ENCODE measurements around the gene NDOR1.

NDOR1 gene

GRCh38 chr9:137245450-137246421 is 40.2 kb downstream of the NDOR1 start:
- no peak for DNase-seq

- no peak for DNase-seq
Measured at GRCh38 chr9:137247135-137247915, 41.8 kb downstream of the NDOR1 start.

GRCh38 chr9:137247916-137248175 is 42.3 kb downstream of the NDOR1 start:
- DNase-seq, result no peak

GRCh38 chr9:137250329-137251193 is 45.1 kb downstream of the NDOR1 start:
- no peak for DNase-seq

- no peak for DNase-seq
Measured at GRCh38 chr9:137251194-137251461, 45.6 kb downstream of the NDOR1 start, which contains the start of gene STPG3. STPG3 (plus strand) TSS chr9:137251286; CDS start chr9:137251287, 1 bp downstream.

- no peak for DNase-seq
Measured at GRCh38 chr9:137251490-137252268, 46.2 kb downstream of the NDOR1 start.

GRCh38 chr9:137252555-137253506 is 47.3 kb downstream of the NDOR1 start:
- no peak for DNase-seq

GRCh38 chr9:137253717-137254623 is 48.5 kb downstream of the NDOR1 start:
- no peak for DNase-seq

GRCh38 chr9:137254624-137255447 is 49.3 kb downstream of the NDOR1 start, which contains the start of gene NELFB:
NELFB (plus strand) TSS chr9:137255327.
- peak; percentile 85 for DNase-seq

GRCh38 chr9:137255448-137256114 is 50.1 kb downstream of the NDOR1 start:
- DNase-seq, result no peak

GRCh38 chr9:137256362-137256761 is 50.9 kb downstream of the NDOR1 start:
- DNase-seq, result no peak

GRCh38 chr9:137256856-137257255 is 51.4 kb downstream of the NDOR1 start:
- no peak for DNase-seq

- DNase-seq, result peak; percentile 39
Measured at GRCh38 chr9:137262173-137262908, 56.8 kb downstream of the NDOR1 start.

GRCh38 chr9:137262909-137263285 is 57.4 kb downstream of the NDOR1 start:
- no peak for DNase-seq

- DNase-seq, result no peak
Measured at GRCh38 chr9:137263506-137263905, 58.0 kb downstream of the NDOR1 start.

GRCh38 chr9:137264067-137264466 is 58.6 kb downstream of the NDOR1 start:
- DNase-seq, result no peak

- no peak for DNase-seq
Measured at GRCh38 chr9:137265496-137266161, 60.1 kb downstream of the NDOR1 start.

Measured in fibroblast of upper back skin (primary cell).